ENCODE data around the gene COG4.

The COG4 gene

GRCh38 chr16:70432723-70433457 lies 90.5 kb downstream of the COG4 start:
- no peak for DNase-seq (ENCODE audit: low spot score in 2 of 2)
- Mint-ChIP-seq H3K36me3 (no peaks in the 10 kb centered on the region), H3K4me1 (peaks cover 52% of the 10 kb centered on the region), H3K27ac (peak overlapping the region; percentile 99), H3K27me3 (no peaks in the 10 kb centered on the region), H3K9me3 (no peaks in the 10 kb centered on the region), H3K4me3 (peak overlapping the region; percentile 37)
- peak; percentile 6 for ATAC-seq (ENCODE audit: low read depth)

GRCh38 chr16:70432356-70432722 lies 91.0 kb downstream of the COG4 start:
- ATAC-seq (ENCODE audit: low read depth), result no peak
- Mint-ChIP-seq H3K36me3 (peaks cover 2% of the 10 kb centered on the region), H3K27ac (peak overlapping the region; percentile 99), H3K27me3 (no peaks in the 10 kb centered on the region), H3K9me3 (no peaks in the 10 kb centered on the region), H3K4me1 (peaks cover 52% of the 10 kb centered on the region), H3K4me3 (peak overlapping the region; percentile 37)
- DNase-seq (ENCODE audit: low spot score in 2 of 2), result no peak

DNA sequence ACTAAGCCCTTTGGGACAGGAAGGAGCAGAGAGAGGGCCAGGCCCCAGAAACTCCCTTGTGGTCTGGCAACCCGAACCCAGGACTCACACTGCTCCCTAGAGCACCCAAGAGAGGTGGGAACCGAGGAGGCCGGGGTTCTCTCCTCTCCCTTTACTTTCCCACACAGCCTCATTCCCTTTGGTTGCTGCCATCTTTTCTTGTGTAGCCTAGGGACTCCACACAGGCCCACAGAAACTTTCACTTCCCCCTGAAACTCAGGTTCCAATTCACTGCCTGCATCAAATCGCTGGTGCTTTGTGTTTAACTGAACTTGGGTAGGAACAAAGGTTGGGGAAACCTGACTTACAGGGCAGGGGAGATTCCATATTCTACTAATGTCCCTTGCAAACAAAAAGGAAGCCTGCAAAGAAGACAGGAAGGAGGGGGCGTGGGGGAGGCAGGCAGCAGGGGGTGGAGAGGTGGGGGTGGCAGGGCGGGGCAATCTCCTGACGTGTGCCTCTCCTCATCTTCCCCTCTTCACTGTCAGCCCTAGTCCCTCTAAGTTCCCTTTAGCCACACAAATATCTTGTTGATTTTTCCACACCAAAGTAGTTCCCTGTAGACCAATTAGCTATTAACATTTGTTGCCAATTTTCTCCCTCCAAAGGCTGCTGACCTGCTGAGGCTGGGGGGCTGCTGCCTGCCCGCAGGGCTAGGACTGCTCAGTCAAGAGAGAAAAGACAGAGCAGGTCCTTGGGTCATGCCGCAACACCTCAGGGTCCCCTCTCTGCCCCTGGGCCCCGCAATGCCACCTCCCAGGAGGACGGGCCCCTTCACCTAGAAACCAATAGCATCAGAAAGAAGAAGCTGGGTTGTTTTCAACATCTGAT lies 92.5 kb downstream of the COG4 start:
- Mint-ChIP-seq H3K27me3 (no peaks in the 10 kb centered on the region), H3K27ac (peak overlapping the region; percentile 99), H3K4me3 (peak overlapping the region; percentile 65), H3K9me3 (no peaks in the 10 kb centered on the region), H3K4me1 (peaks cover 44% of the 10 kb centered on the region), H3K36me3 (peaks cover 2% of the 10 kb centered on the region)
- DNase-seq (ENCODE audit: low spot score in 2 of 2) (peak; percentile 52 to 86), ATAC-seq (ENCODE audit: low read depth) (peak; percentile 83)
